GM19397 (cell line): Measurements from ENCODE around the gene TARM1.

Experiments
- ATAC-seq: cut with Tn5 transposase; IDR thresholded peaks from one replicate; pipeline ENCODE4 v1.9.1; 2021; ENCODE audit warnings: mild to moderate bottlenecking, moderate library complexity; ENCODE audit not compliant: unreplicated experiment

TARM1 gene

DNA sequence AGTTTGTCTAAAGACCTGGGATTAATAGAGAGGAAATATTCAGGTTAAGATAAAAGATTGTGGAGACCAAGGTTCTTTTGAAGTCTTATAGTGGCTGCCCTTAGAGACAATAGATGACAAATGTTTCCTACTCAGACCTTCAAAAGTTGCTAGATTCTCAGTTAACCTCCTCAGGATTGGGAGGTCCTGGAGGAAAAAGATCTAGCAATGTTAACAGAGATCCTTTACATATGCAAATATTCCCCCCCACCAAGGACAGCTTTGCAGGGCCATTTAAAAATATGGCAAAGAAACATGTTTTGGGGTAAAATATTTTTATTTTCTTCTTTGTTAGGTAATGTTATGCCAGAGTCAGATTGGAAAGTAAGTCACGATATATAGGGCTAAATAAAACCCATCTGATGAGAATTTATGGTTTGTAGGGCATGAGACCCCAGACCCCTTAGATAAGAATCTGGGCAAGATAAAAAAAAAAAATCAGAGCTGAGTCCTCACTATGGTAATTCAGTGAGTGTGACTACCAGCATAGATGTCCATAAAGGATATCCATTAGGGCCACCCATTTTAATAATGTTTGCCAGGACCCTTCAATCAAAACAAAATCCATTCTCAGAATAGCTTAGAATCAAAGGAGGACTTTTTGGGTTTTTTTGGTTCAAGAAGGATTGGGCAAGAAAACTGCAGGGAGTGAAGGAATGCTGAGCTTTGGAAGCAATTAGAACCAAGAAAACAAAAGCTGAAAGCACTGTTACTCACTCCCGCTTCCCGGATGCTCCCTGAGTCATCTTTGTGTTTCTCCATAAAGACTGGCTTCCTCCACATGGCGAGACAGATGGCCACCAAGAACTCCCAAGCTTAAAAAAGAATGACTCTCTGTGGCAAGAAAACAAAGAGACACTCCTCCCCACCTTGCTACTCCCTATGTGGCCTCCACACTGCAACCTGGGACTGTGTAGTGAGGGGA, 45.7 kb downstream of the TARM1 start:
- no peak for ATAC-seq

DNA sequence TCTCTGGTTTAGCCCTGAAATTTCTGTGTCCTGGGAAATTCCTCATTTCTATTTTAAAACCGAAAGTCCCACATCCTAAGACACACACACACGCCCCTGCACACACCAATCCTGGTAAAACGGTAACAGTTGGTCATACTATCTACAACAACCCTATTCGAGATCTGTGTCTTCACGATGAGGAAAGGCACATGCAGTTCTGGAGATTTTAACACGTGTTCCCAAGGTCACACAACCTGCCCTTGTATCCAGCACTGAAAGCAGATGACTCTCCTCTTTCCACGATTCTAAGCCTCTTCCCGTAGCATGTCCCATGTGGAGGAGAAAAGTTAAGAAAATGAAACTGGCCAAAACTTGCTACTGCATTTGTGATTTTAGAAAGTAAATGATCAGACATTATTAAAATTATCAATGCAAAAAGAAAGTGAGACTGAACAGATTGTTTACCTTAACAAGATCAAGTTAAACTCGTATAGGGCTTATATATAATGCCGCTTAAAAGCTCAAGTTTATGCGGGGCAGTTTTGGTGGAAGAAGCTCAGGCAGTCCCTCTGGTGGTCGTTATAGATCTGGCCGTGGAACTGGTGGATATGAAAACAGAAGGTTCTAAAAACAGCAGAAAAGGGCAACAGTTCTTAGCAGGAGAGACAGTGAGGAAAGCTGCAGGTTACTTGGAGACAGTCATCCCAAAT, 50.1 kb downstream of the TARM1 start:
- no peak for ATAC-seq

DNA sequence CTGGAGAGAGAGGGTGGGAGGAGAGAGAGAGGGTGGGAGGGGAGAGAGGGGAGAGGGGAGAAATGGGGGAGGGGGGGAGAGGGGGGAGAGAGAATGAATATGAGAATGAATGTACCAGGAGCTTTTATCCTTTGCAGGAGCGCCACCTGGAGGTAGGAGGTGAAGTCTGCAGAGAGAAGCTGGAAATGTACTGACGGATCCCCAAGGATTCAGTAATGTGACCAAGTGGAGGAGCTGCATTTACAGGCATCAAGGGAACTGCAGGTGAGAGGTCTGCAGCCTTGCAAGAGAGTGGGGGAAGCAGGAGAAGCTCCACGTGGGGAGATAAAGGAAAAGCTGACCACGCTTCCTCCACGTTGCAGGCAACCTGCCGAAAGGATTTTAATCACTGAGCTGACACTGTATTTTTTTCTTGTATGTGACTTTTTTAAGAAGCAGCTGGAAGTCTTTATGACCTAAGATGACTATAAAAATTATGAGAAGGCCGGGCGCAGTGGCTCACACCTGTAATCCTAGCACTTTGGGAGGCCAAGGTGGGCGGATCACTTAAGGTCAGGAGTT, 51.2 kb downstream of the TARM1 start:
- ATAC-seq: no peak

DNA sequence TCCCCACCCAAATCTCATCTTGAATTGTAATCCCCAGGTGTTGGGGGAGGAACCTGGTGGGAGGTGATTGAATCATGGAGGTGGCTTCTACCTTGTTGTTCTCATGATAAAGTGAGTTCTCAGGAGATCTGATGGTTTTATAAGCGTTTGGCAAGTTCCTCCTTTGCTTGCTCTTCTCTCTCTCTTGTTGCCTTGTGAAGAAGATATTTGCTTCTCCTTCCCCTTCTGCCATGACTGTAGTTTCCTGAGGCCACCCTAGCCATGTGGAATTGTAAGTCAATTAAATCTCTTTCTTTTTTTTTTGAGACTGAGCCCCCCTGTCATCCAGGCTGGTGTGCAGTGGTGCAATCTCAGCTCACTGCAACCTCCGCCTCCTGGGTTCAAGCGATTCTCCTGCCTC, 51.9 kb downstream of the TARM1 start:
- no peak for ATAC-seq

DNA sequence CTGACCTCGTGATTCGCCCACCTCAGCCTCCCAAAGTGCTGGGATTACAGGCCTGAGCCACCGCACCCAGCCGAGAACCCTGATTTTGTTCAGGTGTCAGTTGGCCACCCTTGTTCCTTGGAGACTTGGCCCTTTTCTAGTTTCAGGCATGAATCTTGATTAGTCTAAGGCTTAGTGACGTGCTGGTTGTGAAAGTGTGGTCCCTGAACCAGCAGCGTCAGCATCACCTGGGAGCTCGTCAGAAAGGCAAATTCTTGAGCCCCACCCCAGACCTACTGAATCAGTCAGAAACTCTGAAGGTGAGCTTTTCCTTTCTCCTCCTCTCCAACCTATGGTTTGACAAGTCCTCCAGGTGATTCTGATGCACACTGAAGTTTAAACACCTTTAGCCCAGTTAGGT, 54.5 kb downstream of the TARM1 start:
- ATAC-seq: no peak

DNA sequence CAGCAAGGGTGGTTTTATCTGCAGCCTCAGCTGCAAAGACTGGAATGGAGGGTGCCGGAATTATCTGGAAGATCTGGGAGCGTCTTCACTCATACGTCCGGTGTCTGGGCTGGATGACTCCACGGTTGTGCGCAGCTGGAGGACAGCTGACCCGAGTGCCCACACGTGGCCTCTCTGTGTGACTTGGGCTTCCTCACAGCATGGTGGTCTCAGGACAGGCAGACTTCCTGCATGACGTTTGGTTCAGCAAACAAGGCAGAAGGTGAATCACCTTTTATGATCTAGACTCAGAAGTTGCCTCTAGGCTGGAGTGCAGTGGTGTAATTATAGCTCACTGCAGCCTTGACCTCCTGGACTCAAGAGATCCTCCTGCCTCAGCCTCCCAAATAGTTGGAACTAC, 56.5 kb downstream of the TARM1 start:
- ATAC-seq: no peak

DNA sequence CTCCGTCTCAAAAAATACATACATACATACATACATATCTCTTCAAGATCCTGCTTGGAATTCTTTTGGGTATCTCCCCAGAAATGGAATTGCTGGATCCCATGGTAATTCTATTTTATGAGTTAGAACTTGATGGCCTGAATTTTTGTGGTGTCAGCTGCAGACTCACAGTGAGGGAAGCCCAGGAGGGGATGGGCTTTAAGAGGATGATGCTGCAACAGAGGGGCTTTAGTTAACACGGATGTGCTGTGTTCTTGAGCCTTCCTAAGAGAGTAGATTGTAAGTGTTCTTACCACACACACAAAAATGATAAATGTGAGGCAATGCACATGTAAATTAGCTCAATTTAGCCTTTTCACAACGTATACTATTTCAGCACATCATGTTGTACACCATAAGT, 58.0 kb downstream of the TARM1 start:
- ATAC-seq: no peak

DNA sequence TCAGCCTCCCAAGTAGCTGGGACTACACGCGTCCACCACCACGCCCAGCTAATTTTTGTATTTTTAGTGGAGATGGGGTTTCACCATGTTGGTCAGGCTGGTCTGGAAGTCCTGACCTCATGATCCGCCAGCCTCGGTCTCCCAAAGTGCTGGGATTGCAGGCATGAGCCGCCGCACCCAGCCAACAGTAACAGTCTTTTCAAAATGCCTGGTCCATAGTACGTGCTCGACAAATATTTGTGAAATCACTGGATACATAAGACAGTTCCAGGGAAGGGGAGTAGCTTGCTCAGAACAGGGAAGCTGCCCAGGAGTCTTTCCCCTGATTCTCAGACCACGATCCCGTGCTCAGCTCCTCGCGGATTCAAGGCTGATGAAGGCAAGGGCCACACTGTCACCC, 59.2 kb downstream of the TARM1 start:
- ATAC-seq: no peak

DNA sequence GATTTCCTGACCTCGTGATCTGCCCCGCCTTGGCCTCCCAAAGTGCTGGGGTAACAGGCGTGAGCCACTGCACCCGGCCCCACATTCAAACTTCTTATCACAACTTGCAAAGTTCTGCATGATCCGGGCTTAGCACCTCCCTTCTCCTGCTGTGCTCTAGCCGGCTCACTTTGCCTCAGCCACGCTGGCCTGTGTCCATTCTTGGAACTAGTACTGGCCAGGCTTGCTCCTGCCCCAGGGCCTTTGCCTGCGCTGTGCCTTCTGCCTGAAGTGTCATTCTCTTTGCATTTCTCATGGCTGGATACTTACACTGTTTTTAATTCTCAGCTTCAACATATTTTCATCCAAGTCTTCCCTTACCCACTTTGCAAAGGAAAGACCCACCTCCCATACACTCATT, 59.8 kb downstream of the TARM1 start:
- ATAC-seq: no peak
